Measurements from ENCODE around the gene ANKS1B. TPM values are rescaled to one million over a fixed set of nuclear protein-coding genes. Genes with fewer than 3 reads are reported as not detected.
"Not testable (repeated sequence)": the region's sequence is repeated elsewhere in the genome, so short reads cannot be mapped to it uniquely, and the experiment has no call there.

Gene ANKS1B
- polyA plus RNA-seq, 1 experiment = 0.27 TPM

DNA sequence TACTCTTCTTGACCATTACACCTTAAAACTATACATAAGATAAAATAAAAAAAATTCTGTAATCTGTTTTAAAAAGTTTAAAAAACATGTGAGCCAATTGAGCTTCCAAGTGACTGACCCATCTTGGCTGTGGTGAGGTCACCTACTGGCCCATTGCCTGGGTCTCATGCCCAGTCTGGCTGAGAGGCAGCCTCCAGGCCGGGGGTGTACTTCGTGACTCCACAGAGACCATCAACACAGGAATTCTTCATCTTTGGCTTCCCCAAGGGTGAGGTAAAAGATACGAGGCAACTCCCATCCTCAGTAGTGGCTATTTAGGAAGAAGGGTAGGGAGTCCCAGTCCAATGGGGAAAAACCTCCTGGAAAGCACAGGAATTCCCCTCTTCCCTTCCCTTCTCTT, 1226.4 kb downstream of the ANKS1B start:
- CTCF ChIA-PET = no interaction called here
- peak; percentile 20 for DNase-seq (ENCODE audit: low read depth)
- POLR2A ChIA-PET = no interaction called here
- Histone ChIP-seq H3K27me3 (ENCODE audit: control insufficient read depth, insufficient read depth, low read length) (no peaks in the 10 kb centered on the region; the same call in 1 of the 2 replicates), H3K36me3 (ENCODE audit: control insufficient read depth, insufficient read depth, low read length) (no peaks in the 10 kb centered on the region), H3K4me3 (ENCODE audit: low read depth, low read length) (no peak overlapping the region)
- TF ChIP-seq, protein P1, sequence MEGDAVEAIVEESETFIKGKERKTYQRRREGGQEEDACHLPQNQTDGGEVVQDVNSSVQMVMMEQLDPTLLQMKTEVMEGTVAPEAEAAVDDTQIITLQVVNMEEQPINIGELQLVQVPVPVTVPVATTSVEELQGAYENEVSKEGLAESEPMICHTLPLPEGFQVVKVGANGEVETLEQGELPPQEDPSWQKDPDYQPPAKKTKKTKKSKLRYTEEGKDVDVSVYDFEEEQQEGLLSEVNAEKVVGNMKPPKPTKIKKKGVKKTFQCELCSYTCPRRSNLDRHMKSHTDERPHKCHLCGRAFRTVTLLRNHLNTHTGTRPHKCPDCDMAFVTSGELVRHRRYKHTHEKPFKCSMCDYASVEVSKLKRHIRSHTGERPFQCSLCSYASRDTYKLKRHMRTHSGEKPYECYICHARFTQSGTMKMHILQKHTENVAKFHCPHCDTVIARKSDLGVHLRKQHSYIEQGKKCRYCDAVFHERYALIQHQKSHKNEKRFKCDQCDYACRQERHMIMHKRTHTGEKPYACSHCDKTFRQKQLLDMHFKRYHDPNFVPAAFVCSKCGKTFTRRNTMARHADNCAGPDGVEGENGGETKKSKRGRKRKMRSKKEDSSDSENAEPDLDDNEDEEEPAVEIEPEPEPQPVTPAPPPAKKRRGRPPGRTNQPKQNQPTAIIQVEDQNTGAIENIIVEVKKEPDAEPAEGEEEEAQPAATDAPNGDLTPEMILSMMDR (IDR thresholded peaks at IDR 0.05; ENCODE audit: insufficient read depth, low read depth, low read length) = no peak

DNA sequence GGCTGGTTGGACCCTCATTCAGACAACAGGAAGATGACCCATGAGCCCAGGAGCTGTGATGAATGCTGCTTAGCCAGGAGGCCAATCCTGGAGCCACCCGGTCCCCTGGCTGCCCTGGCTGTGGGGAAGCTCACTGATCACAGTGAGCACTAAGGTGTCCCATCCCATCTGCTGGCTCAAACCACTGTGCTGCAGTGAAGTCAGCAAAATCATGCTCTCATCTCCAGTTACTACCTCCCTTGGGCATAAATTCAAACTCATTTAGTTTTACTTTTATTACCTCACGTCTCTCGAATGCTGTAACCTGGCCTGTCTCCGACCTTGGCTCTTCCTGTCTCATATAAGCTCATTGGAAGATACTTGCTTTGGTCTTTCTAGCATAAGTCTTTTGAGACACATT, 1227.3 kb downstream of the ANKS1B start:
- ChIA-PET POLR2A (no interaction called here), CTCF (interaction anchor here (0.6 kb wide), 1 partner anchor 46 kb away, joined by 3 read pairs; no protein-coding TSS in a partner anchor)
- TF ChIP-seq, protein P1 (IDR thresholded peaks at IDR 0.05; ENCODE audit: insufficient read depth, low read depth, low read length) = no peak
- Histone ChIP-seq H3K27me3 (ENCODE audit: control insufficient read depth, insufficient read depth, low read length) (no peaks in the 10 kb centered on the region; the same call in 1 of the 2 replicates), H3K36me3 (ENCODE audit: control insufficient read depth, insufficient read depth, low read length) (no peaks in the 10 kb centered on the region), H3K4me3 (ENCODE audit: low read depth, low read length) (no peak overlapping the region)
- no peak for DNase-seq (ENCODE audit: low read depth)

DNA sequence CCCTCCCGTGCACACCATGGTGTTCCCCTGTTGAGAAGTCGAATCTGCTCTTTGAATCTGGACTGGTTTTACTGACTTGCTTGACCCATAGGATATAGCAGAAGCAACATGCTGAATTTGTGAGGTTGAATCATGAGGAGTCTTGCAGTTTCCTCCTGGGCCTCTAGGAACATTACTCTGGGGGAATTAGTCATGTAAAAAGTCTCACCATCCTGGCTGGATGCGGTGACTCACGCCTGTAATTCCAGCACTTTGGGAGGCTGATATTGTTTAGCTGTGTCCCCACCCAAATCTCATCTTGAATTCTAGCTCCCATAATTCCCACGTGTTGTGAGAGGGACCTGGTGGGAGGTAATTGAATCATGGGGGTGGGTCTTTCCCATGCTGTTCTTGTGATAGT, 1228.9 kb downstream of the ANKS1B start:
- H3K4me3 ChIP-seq (ENCODE audit: low read depth, low read length); CTCF ChIA-PET; H3K27me3 ChIP-seq (ENCODE audit: control insufficient read depth, insufficient read depth, low read length); POLR2A ChIA-PET; H3K36me3 ChIP-seq (ENCODE audit: control insufficient read depth, insufficient read depth, low read length): not testable (repeated sequence)
- DNase-seq (ENCODE audit: low read depth) = peak; percentile 19

DNA sequence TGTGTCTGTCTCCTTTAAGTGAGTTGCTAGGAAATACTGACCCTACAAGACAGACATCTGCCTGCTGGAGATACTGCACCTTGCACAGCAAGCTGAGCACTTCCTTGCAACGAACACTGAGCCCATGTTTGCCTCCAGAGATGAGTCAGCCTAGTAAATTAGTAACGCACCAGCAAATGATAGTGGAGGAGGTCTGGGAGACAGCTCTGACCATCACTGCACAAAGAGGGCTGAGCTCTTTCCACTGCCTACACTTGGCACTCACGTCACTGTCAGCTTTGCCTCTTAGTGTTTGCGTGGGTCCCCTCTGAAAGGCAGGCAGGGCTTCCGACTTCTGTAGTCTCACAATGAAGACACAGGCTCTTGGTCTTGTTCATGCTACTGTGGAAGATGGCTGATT, 1230.6 kb downstream of the ANKS1B start:
- TF ChIP-seq, protein P1 (IDR thresholded peaks at IDR 0.05; ENCODE audit: insufficient read depth, low read depth, low read length) = no peak
- Histone ChIP-seq H3K36me3 (ENCODE audit: control insufficient read depth, insufficient read depth, low read length) (no peaks in the 10 kb centered on the region), H3K4me3 (ENCODE audit: low read depth, low read length) (no peak overlapping the region), H3K27me3 (ENCODE audit: control insufficient read depth, insufficient read depth, low read length) (no peaks in the 10 kb centered on the region)
- POLR2A ChIA-PET = no interaction called here
- CTCF ChIA-PET = interaction anchor here (1.7 kb wide), 1 partner anchor 20 kb away, joined by 4 read pairs; no protein-coding TSS in a partner anchor
- peak; percentile 56 for DNase-seq (ENCODE audit: low read depth)

DNA sequence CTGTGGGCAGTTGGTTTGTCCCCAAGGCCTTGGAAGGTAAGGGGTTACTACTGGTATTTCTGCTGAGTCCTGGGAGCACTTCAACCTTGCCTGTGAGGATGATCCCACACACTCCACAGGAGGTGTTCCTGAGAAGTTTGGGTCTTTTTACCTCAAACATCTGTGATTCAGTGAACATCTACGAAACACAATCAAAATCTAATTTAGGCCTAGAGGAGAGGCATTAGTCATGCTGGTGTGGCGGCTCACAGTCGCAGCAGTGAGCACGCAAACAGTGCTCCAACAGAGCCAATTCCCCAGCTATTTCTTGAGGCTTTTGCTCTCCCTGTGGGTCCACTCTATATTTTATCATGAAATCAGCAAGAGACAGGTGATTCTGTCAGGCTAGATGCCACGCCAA, 1232.0 kb downstream of the ANKS1B start:
- TF ChIP-seq, protein P1 (IDR thresholded peaks at IDR 0.05; ENCODE audit: insufficient read depth, low read depth, low read length) = no peak
- Histone ChIP-seq H3K4me3 (ENCODE audit: low read depth, low read length) (no peak overlapping the region), H3K27me3 (ENCODE audit: control insufficient read depth, insufficient read depth, low read length) (no peaks in the 10 kb centered on the region), H3K36me3 (ENCODE audit: control insufficient read depth, insufficient read depth, low read length) (no peaks in the 10 kb centered on the region)
- peak; percentile 60 for DNase-seq (ENCODE audit: low read depth)
- ChIA-PET POLR2A (no interaction called here), CTCF (interaction anchor here (1.1 to 1.7 kb wide), 2 partner anchors 19 to 41 kb away, joined by 3 to 4 read pairs; no protein-coding TSS in a partner anchor)

DNA sequence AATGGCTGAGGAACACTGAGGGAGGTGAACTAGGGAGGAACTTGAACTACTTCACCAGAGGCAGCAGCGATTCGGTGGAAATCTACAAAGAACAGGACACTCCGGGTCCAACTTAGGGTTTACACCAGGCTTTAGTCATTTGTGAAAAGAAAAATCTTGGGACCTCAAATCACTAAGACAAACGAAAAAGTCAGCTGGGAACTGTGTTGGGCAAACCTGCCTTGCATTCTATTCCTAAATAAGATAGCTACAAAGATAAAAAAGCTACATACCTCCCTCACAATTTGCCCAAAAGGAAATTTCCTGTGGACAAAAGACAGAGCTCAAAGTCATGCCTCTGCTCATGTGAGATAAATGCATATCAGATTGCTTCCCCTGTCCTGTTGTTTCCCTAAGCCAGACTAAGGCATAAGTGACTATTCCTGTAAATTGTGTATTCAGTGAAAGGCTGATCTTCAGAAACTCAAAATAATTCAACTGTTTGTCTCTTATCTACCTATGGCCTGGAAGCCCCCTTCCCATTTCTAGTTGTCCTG, 1233.1 kb downstream of the ANKS1B start:
- Histone ChIP-seq H3K27me3 (ENCODE audit: control insufficient read depth, insufficient read depth, low read length) (no peaks in the 10 kb centered on the region), H3K4me3 (ENCODE audit: low read depth, low read length) (no peak overlapping the region), H3K36me3 (ENCODE audit: control insufficient read depth, insufficient read depth, low read length) (no peaks in the 10 kb centered on the region)
- CTCF ChIA-PET = no interaction called here
- POLR2A ChIA-PET = no interaction called here
- no peak for DNase-seq (ENCODE audit: low read depth)
- TF ChIP-seq, protein P1 (IDR thresholded peaks at IDR 0.05; ENCODE audit: insufficient read depth, low read depth, low read length) = no peak
